Upper lobe of left lung (tissue), 6 donors: ENCODE data around the gene TRAT1. TPM values are rescaled to one million over a fixed set of nuclear protein-coding genes. Genes with fewer than 3 reads are reported as not detected.

Source experiments
- ATAC-seq, 2 donors: fragments of 200-7000 bp; cut with Tn5 transposase; one replicate each; pipeline ENCODE4 v1.9.1; 2022; ENCODE audit warnings: mild to moderate bottlenecking in 2 of 2, moderate library complexity in 2 of 2; ENCODE audit not compliant: low FRiP score in 2 of 2
- DNase-seq, 2 donors: peaks; one replicate each; pipeline ENCODE4 v3.0.0-alpha.2; 2019 to 2020
- H3K27ac ChIP-seq, 4 donors: fragments of 200-600 bp; sonication (generic); one replicate each; pipeline ENCODE4 v1.5.1; 2016 to 2019
- H3K27me3 ChIP-seq, 4 donors: fragments of 200-600 bp; sonication (generic); one replicate each; pipeline ENCODE4 v1.5.1; 2017 to 2019
- H3K36me3 ChIP-seq, 4 donors: fragments of 200-600 bp; sonication (generic); one replicate each; pipeline ENCODE4 v1.5.1; 2016 to 2019
- H3K4me1 ChIP-seq, 4 donors: fragments of 200-600 bp; sonication (generic); one replicate each; pipeline ENCODE4 v1.5.1; 2018 to 2019
- H3K4me3 ChIP-seq, 4 donors: fragments of 200-600 bp; sonication (generic); one replicate each; pipeline ENCODE4 v1.5.1; 2017 to 2019; ENCODE audit warnings: mild to moderate bottlenecking in 2 of 4, moderate library complexity in 1 of 4
- H3K9me3 ChIP-seq, 4 donors: fragments of 200-600 bp; sonication (generic); one replicate each; pipeline ENCODE4 v1.5.1; 2018 to 2019
- EP300 ChIP-seq, 4 donors: sonication (generic); formaldehyde crosslinking; IDR thresholded peaks; one replicate each; pipeline ENCODE4 v1.5.1; 2017; ENCODE audit warnings: antibody characterized with exemption in 4 of 4, control low read depth in 2 of 4
- POLR2A ChIP-seq, 4 donors: fragments of 450-650 bp; IDR thresholded peaks; one replicate each; pipeline ENCODE4 v1.5.1; 2016 to 2017; ENCODE audit warnings: antibody characterized with exemption in 4 of 4, mild to moderate bottlenecking in 2 of 4
- POLR2AphosphoS5 ChIP-seq, 2 donors: sonication (generic); formaldehyde crosslinking; IDR thresholded peaks; one replicate each; pipeline ENCODE4 v1.5.1; 2017; ENCODE audit warnings: antibody characterized with exemption in 2 of 2
- WGBS, 2 donors: methylation state at CpG; one replicate each; pipeline ENCODE4 v1.1.5; 2017 to 2018; 5-methylcytosine and 5-hydroxymethylcytosine counted together
- total RNA-seq, 6 donors: library from RNA; depleted of rRNA in 4 of 6; stranded (reverse); fragments of >200 nt in 4 of 6; gene quantifications; one replicate each; pipeline versions ENCODE4 v1.1.0 to v1.2.1, GENCODE V29; 2016 to 2021
- TF ChIP-seq, protein P1 (sequence below), 6 experiments: fragments of 450-650 bp in 4 of 6; fragments of 200-600 bp in 2 of 6; sonication (generic) in 2 of 6; IDR thresholded peaks; one replicate each; pipeline ENCODE4 v1.5.1; 2016 to 2019; ENCODE audit warnings: antibody characterized with exemption in 6 of 6
- donor health status: DM: no; HTN: no; CAD: no; lungs with moderate emphysema.
- donor health status: DM: no; HTN: yes; CAD: no; lungs with severe emphysema.

The TRAT1 gene
- total RNA-seq, 6 donors from 2014 or later, result 0.67 to 9.9 (median 1.1) TPM

DNA sequence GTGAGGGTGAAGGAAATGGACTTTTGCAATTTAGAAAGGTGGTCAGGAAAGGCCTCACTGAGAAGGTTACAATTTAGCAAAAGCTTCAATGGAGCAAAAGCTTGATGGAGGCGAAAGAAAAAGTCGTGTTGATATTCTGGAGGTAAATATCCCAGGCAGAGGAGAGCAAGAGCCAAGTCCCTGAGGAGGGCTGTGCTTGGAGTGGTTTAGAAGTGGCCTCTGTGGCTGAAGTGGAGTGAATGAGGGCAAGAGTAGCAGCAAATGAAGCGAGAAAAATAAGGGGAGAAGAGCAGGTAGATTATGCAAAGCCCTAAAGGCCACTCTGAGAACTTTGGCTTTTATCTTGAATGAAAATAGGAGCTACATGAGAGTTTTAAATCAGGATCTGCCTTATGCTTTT lies 76.9 kb downstream of the TRAT1 start:
- Histone ChIP-seq H3K4me1 (no peaks in the 10 kb centered on the region), H3K4me3 (no peak overlapping the region), H3K9me3 (no peaks in the 10 kb centered on the region), H3K36me3 (no peaks in the 10 kb centered on the region), H3K27ac (no peak overlapping the region), H3K27me3 (no peaks in the 10 kb centered on the region)
- DNase-seq (peak in 1 of 2 donors; percentile 42), ATAC-seq (no peak)
- 50 to 59% methylated on average over 3 of the region's 3 CpGs for WGBS, 2 donors
- no peak for TF ChIP-seq POLR2AphosphoS5 (IDR thresholded peaks at IDR 0.05)
- TF ChIP-seq, protein P1, sequence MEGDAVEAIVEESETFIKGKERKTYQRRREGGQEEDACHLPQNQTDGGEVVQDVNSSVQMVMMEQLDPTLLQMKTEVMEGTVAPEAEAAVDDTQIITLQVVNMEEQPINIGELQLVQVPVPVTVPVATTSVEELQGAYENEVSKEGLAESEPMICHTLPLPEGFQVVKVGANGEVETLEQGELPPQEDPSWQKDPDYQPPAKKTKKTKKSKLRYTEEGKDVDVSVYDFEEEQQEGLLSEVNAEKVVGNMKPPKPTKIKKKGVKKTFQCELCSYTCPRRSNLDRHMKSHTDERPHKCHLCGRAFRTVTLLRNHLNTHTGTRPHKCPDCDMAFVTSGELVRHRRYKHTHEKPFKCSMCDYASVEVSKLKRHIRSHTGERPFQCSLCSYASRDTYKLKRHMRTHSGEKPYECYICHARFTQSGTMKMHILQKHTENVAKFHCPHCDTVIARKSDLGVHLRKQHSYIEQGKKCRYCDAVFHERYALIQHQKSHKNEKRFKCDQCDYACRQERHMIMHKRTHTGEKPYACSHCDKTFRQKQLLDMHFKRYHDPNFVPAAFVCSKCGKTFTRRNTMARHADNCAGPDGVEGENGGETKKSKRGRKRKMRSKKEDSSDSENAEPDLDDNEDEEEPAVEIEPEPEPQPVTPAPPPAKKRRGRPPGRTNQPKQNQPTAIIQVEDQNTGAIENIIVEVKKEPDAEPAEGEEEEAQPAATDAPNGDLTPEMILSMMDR (IDR thresholded peaks at IDR 0.05), result no peak
- no peak for TF ChIP-seq EP300 (IDR thresholded peaks at IDR 0.05)
- no peak for TF ChIP-seq POLR2A (IDR thresholded peaks at IDR 0.05)

Other genes starting within 250 kb of the TRAT1 start
- gene CIP2A, start 233.3 kb upstream of the TRAT1 start, total RNA-seq, result 1 to 10 TPM; 1.9 to 7.5 (median 3.8) TPM
- 10 to 100 TPM in 2 of 6 donors, 1 to 10 TPM in 4; 3.4 to 25.0 (median 7.5) TPM for gene DZIP3, start 233.1 kb upstream of the TRAT1 start, total RNA-seq
- not detected for gene RETNLB, start 65.4 kb upstream of the TRAT1 start, total RNA-seq
- gene GUCA1C, start 131.1 kb downstream of the TRAT1 start, total RNA-seq, result not detected